Muscle layer of colon (tissue), 2 donors: ENCODE results near the gene ZNF260.

ENCODE experiments used
- H3K27ac ChIP-seq: one replicate; pipeline ENCODE4 v1.7.0; 2013; ENCODE audit warnings: low read depth, mild to moderate bottlenecking, low read length, moderate library complexity
- H3K27me3 ChIP-seq, 2 donors: one replicate each; pipeline ENCODE4 v1.7.0; 2013; ENCODE audit warnings: low read length in 2 of 2, mild to moderate bottlenecking in 2 of 2; ENCODE audit not compliant: insufficient read depth in 2 of 2, control insufficient read depth in 1 of 2
- H3K36me3 ChIP-seq: one replicate; pipeline ENCODE4 v1.7.0; 2013; ENCODE audit warnings: mild to moderate bottlenecking, low read length; ENCODE audit not compliant: insufficient read depth
- H3K4me1 ChIP-seq: one replicate; pipeline ENCODE4 v1.7.0; 2013; ENCODE audit warnings: mild to moderate bottlenecking, low read length; ENCODE audit not compliant: insufficient read depth
- H3K4me3 ChIP-seq, 2 donors: one replicate each; pipeline ENCODE4 v1.7.0; 2013; ENCODE audit warnings: low read length in 2 of 2, low read depth in 1 of 2, mild to moderate bottlenecking in 1 of 2, moderate library complexity in 1 of 2
- H3K9ac ChIP-seq: one replicate; pipeline ENCODE4 v1.7.0; 2013; ENCODE audit warnings: low read length
- H3K9me3 ChIP-seq: one replicate; pipeline ENCODE4 v1.7.0; 2013; ENCODE audit warnings: mild to moderate bottlenecking, low read length
- donor health status: abdominal sarcoma.
- donor health status: Adenocarcinoma of cecum.

ZNF260 gene

DNA sequence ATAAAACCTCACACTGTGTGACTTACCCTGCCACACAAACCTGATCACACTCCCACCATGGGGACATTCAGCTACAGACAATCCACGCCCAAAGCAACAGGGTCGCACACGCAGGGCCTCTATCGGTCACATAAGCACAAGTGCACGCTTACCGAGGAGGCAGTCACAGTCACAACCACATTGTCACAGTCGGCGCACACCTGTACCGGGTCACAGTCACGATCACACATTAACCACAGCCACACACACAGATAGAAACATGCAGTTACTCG lies 39.3 kb downstream of the ZNF260 start:
- H3K9me3 ChIP-seq, result no peaks in the 10 kb centered on the region
- H3K36me3 ChIP-seq, result no peaks in the 10 kb centered on the region
- H3K9ac ChIP-seq, result peak overlapping the region; percentile 78
- peak overlapping the region; percentile 91 for H3K27ac ChIP-seq
- H3K4me3 ChIP-seq, result peak overlapping the region; percentile 62 to 89
- no peaks in the 10 kb centered on the region for H3K27me3 ChIP-seq
- peaks cover 12% of the 10 kb centered on the region for H3K4me1 ChIP-seq

- Histone ChIP-seq H3K4me3 (peak overlapping the region; percentile 62 to 89), H3K36me3 (no peaks in the 10 kb centered on the region), H3K9ac (peak overlapping the region; percentile 78), H3K4me1 (peaks cover 12% of the 10 kb centered on the region), H3K9me3 (no peaks in the 10 kb centered on the region), H3K27me3 (no peaks in the 10 kb centered on the region), H3K27ac (peak overlapping the region; percentile 91)
Measured at GRCh38 chr19:36488118-36488845, 39.8 kb downstream of the ZNF260 start.

DNA sequence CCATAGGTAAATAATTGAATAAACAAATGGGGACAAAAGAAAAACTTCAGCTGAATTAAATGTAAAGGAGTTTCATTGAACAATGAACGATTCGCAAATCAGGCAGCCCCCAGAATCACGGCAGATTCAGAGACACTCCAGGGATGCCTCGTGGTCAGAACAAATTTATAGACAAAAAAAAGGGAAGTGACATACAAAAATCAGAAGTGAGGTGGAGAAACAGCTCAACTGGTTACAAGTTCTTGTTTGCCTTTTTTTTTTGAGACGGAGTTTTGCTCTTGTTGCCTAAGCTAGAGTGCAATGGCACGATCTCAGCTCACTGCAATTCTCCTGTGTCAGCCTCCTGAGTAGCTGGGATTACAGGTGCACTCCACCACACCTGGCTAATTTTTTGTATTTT lies 44.4 kb downstream of the ZNF260 start:
- Histone ChIP-seq H3K9me3 (no peaks in the 10 kb centered on the region), H3K27ac (no peak overlapping the region), H3K27me3 (no peaks in the 10 kb centered on the region), H3K4me3 (no peak overlapping the region), H3K9ac (no peak overlapping the region), H3K4me1 (peaks cover 9% of the 10 kb centered on the region), H3K36me3 (peaks cover 3% of the 10 kb centered on the region)

DNA sequence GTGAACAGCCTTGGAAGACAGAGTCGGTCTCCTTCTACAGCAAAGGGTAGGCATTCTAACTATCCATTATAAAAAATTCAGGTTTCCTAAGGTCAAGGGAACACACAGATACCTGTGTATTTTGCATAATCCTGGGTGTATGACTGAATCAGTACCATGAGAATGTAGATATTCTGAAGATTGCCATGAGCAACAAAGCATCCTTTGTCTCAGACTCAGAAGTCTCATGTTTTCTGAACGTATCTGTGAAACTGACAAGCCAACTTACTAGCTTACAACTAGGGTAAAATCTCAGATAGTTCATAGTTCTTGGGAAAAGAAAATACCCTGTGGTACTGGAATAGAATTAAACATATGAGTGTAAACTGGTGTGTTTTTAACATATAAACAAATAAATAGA lies 45.2 kb downstream of the ZNF260 start:
- H3K9me3 ChIP-seq, result no peaks in the 10 kb centered on the region
- H3K4me1 ChIP-seq, result peaks cover under 1% of the 10 kb centered on the region
- H3K36me3 ChIP-seq, result peaks cover 8% of the 10 kb centered on the region
- no peak overlapping the region for H3K27ac ChIP-seq
- no peak overlapping the region for H3K9ac ChIP-seq
- H3K27me3 ChIP-seq, result no peaks in the 10 kb centered on the region
- no peak overlapping the region for H3K4me3 ChIP-seq
